GM06990 (cell line): ENCODE measurements around the gene ZFR2.

Experiments
- DNase-seq: peaks from one replicate; pipeline ENCODE4 v3.0.0-alpha.2; 2011; ENCODE audit not compliant: insufficient read length; ENCODE audit errors: extremely low read depth
- H3K27me3 ChIP-seq: replicated peaks from 2 replicates; pipeline ENCODE4 v1.6.0; 2011; ENCODE audit warnings: low read length; ENCODE audit not compliant: control insufficient read depth, insufficient read depth
- H3K36me3 ChIP-seq: 2 replicates; pipeline ENCODE4 v1.5.1; 2011; ENCODE audit warnings: low read length; ENCODE audit not compliant: control insufficient read depth, insufficient read depth
- H3K4me3 ChIP-seq: replicated peaks from 2 replicates; pipeline ENCODE4 v1.5.1; 2011; ENCODE audit warnings: low read depth, mild to moderate bottlenecking, control low read depth, low read length
- CTCF ChIP-seq: IDR thresholded peaks from 2 replicates; pipeline ENCODE4 v1.5.1; 2011; ENCODE audit warnings: low read length, control low read depth, mild to moderate bottlenecking, inconsistent platforms; ENCODE audit not compliant: insufficient read depth, poor library complexity, severe bottlenecking

Gene ZFR2

DNA sequence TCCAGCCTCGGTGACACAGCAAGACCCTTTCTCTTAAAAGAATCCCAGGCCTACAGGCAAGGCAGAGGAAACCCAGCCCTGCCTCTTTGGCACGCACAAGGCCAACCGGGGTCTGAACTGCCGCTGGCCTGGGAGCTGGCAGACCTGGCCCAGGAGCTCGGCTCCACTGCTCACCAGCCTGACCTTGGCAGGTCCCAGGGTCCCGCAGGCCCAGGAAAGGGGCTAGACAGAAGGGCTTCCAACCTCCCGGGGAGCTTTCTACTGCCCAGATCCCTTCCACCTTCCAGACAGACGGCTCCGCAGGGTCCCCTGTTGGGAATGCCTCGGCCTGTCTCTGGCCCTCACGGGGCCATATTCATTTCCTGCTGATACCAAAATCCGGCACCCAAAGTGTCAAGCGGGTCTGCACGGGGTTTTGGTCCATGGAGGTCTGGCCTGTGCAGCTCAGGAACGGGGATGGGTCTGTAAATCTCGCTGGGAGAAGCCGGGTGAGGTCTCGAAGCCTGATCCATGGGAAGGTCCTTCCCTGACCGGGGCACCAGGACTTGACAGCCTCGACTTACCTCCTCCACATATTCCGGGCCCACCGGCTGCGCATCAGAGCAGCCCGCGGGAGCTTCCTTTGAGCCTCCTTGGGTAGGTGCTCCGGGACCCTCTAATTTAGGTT is 46.0 kb downstream of the ZFR2 start:
- no peaks in the 10 kb centered on the region for H3K36me3 ChIP-seq
- DNase-seq: no peak
- H3K4me3 ChIP-seq: no peak overlapping the region
- H3K27me3 ChIP-seq: no peaks in the 10 kb centered on the region
- no peak for TF ChIP-seq CTCF

- H3K4me3 ChIP-seq: no peak overlapping the region
- DNase-seq: peak; percentile 86
- peak; percentile 98 for TF ChIP-seq CTCF
- no peaks in the 10 kb centered on the region for H3K36me3 ChIP-seq
- no peaks in the 10 kb centered on the region for H3K27me3 ChIP-seq
These were observed 46.9 kb downstream of the ZFR2 start for GRCh38 chr19:3821857-3822364.

GRCh38 chr19:3821156-3821555 is 47.7 kb downstream of the ZFR2 start:
- Histone ChIP-seq H3K36me3 (no peaks in the 10 kb centered on the region), H3K27me3 (no peaks in the 10 kb centered on the region), H3K4me3 (no peak overlapping the region)
- TF ChIP-seq CTCF: no peak
- no peak for DNase-seq

- TF ChIP-seq CTCF: no peak
- Histone ChIP-seq H3K36me3 (no peaks in the 10 kb centered on the region), H3K4me3 (no peak overlapping the region), H3K27me3 (no peaks in the 10 kb centered on the region)
- no peak for DNase-seq
These were observed 48.8 kb downstream of the ZFR2 start for GRCh38 chr19:3819989-3820388.

- Histone ChIP-seq H3K36me3 (no peaks in the 10 kb centered on the region), H3K4me3 (no peak overlapping the region), H3K27me3 (no peaks in the 10 kb centered on the region)
- no peak for TF ChIP-seq CTCF
- DNase-seq: no peak
These were observed 49.9 kb downstream of the ZFR2 start for GRCh38 chr19:3818918-3819317.

GRCh38 chr19:3818466-3818865 is 50.4 kb downstream of the ZFR2 start:
- no peak for DNase-seq
- no peak overlapping the region for H3K4me3 ChIP-seq
- TF ChIP-seq CTCF: no peak

More at GRCh38 chr19:3818466-3818865, 50.4 kb downstream of the ZFR2 start:
- Histone ChIP-seq H3K36me3 (no peaks in the 10 kb centered on the region), H3K27me3 (no peaks in the 10 kb centered on the region)
